Endothelial cell of umbilical vein (primary cell): ENCODE results near the gene SH3PXD2A. TPM values are rescaled to one million over a fixed set of nuclear protein-coding genes. Genes with fewer than 3 reads are reported as not detected.

Experiments
- BruUV-seq: library from RNA; stranded (reverse); fragments of 400-500 nt; replicated peaks from 2 replicates; lab custom pipeline; 2021; lab: Mats Ljungman, UMichigan
- CTCF ChIA-PET: fragments of 300-600, 350-600 bp; sonication (Branson Sonifier 250); formaldehyde crosslinking; loops from one replicate; lab custom pipeline; 2021; ENCODE audit warnings: antibody characterized with exemption, inconsistent platforms; lab: Charles Lee
- POLR2A ChIA-PET: fragments of 300-600, 350-600 bp; sonication (Branson Sonifier 250); formaldehyde crosslinking; loops from one replicate; lab custom pipeline; 2021; ENCODE audit warnings: antibody characterized with exemption, inconsistent platforms; lab: Charles Lee
- DNase-seq: peaks from one replicate; pipeline ENCODE4 v3.0.0-alpha.2; 2011; ENCODE audit warnings: low read depth, low spot score
- FAIRE-seq: peaks from 2 replicates; lab custom pipeline; 2011; peaks lifted over from hg19 to GRCh38; lab: Jason Lieb, UNC
- H2AFZ ChIP-seq: 2 replicates; pipeline ENCODE4 v1.6.0; 2012; ENCODE audit warnings: low read depth, low read length, control low read depth, inconsistent platforms
- H3K27ac ChIP-seq: 2 replicates; pipeline ENCODE4 v1.5.1; 2011; ENCODE audit warnings: low read depth, mild to moderate bottlenecking, control low read depth, low read length, moderate library complexity; ENCODE audit not compliant: insufficient read depth
- H3K27me3 ChIP-seq, 2 experiments: 2 replicates each; pipeline versions ENCODE4 v1.6.0 to v1.6.1; 2011; ENCODE audit warnings: low read length in 2 of 2, mixed read lengths in 1 of 2; ENCODE audit not compliant: control insufficient read depth in 2 of 2, insufficient read depth in 2 of 2
- H3K36me3 ChIP-seq, 2 experiments: 2 replicates in 1 of 2; 3 replicates in 1 of 2; pipeline ENCODE4 v1.5.1; 2011; ENCODE audit warnings: low read length in 2 of 2, mild to moderate bottlenecking in 1 of 2, moderate library complexity in 1 of 2; ENCODE audit not compliant: control insufficient read depth in 2 of 2, insufficient read depth in 2 of 2; ENCODE audit errors: extremely low read depth in 1 of 2
- H3K4me1 ChIP-seq: 3 replicates; pipeline ENCODE4 v1.5.1; 2011; ENCODE audit warnings: mild to moderate bottlenecking, low read length; ENCODE audit not compliant: control insufficient read depth, insufficient read depth; ENCODE audit errors: extremely low read depth
- H3K4me2 ChIP-seq: 2 replicates; pipeline ENCODE4 v1.6.1; 2011; ENCODE audit warnings: low read length, control low read depth, mixed read lengths; ENCODE audit not compliant: insufficient read depth
- H3K4me3 ChIP-seq, 3 experiments: fragments of 200-600 bp in 1 of 3; sonication (generic), shearing (Covaris generic) in 1 of 3; replicated peaks in 1 of 3; 2 replicates each; pipeline ENCODE4 v1.5.1; 2011 to 2016; ENCODE audit warnings: control low read depth in 3 of 3, low read length in 3 of 3, mild to moderate bottlenecking in 2 of 3, inconsistent platforms in 1 of 3, low read depth in 1 of 3, moderate library complexity in 1 of 3; ENCODE audit not compliant: insufficient read depth in 1 of 3
- H3K79me2 ChIP-seq: 2 replicates; pipeline ENCODE4 v1.6.0; 2012; ENCODE audit warnings: low read length, inconsistent platforms; ENCODE audit not compliant: control insufficient read depth, insufficient read depth
- H3K9ac ChIP-seq: replicated peaks from 2 replicates; pipeline ENCODE3; 2011; ENCODE audit warnings: low read length, control low read depth; ENCODE audit not compliant: insufficient read depth; ENCODE audit errors: extremely low read depth
- H3K9me1 ChIP-seq: replicated peaks from 3 replicates; pipeline ENCODE4 v1.6.0; 2011; ENCODE audit warnings: mild to moderate bottlenecking, low read length; ENCODE audit not compliant: control insufficient read depth, insufficient read depth; ENCODE audit errors: extremely low read depth
- H3K9me3 ChIP-seq: replicated peaks from 2 replicates; pipeline ENCODE4 v1.5.1; 2012; ENCODE audit warnings: low read length, inconsistent platforms; ENCODE audit not compliant: control insufficient read depth, insufficient read depth
- H4K20me1 ChIP-seq: replicated peaks from 2 replicates; pipeline ENCODE3; 2011; ENCODE audit warnings: mild to moderate bottlenecking, low read length; ENCODE audit not compliant: control insufficient read depth, insufficient read depth; ENCODE audit errors: extremely low read depth
- CTCF ChIP-seq, 2 donors: IDR thresholded peaks; 1 replicate in 1 of 2; 2 replicates in 1 of 2; pipeline ENCODE4 v1.5.1; 2011; ENCODE audit warnings: low read length in 2 of 2, mild to moderate bottlenecking in 2 of 2, moderate library complexity in 2 of 2, control low read depth in 1 of 2, inconsistent platforms in 1 of 2, low read depth in 1 of 2; ENCODE audit not compliant: insufficient read depth in 1 of 2; ENCODE audit errors: extremely low read depth in 1 of 2
- EZH2 ChIP-seq: IDR thresholded peaks from 2 replicates; pipeline ENCODE4 v1.6.1; 2012; ENCODE audit warnings: borderline replicate concordance, low read depth, mild to moderate bottlenecking, moderate library complexity, low read length, inconsistent platforms; ENCODE audit not compliant: severe bottlenecking
- FOS ChIP-seq: IDR thresholded peaks from 2 replicates; pipeline ENCODE4 v1.6.1; 2011; ENCODE audit warnings: mild to moderate bottlenecking, low read length, moderate library complexity, borderline replicate concordance; ENCODE audit not compliant: insufficient read depth
- GATA2 ChIP-seq: IDR thresholded peaks from 2 replicates; pipeline ENCODE4 v1.7.0; 2011; ENCODE audit warnings: low read depth, mild to moderate bottlenecking, moderate library complexity, mixed read lengths, low read length; ENCODE audit not compliant: insufficient read length, insufficient read depth
- JUN ChIP-seq: IDR thresholded peaks from 2 replicates; pipeline ENCODE4 v1.6.1; 2011; ENCODE audit warnings: borderline replicate concordance, low read depth; ENCODE audit not compliant: insufficient read length, insufficient read depth
- MAX ChIP-seq: IDR thresholded peaks from 2 replicates; pipeline ENCODE4 v1.6.1; 2011; ENCODE audit not compliant: insufficient read depth, insufficient read length
- MYC ChIP-seq: IDR thresholded peaks from one replicate; pipeline ENCODE4 v1.6.1; 2011; ENCODE audit warnings: mild to moderate bottlenecking, low read depth, low read length
- POLR2A ChIP-seq: IDR thresholded peaks from 2 replicates; pipeline ENCODE4 v1.6.1; 2012; ENCODE audit warnings: low read depth, mild to moderate bottlenecking, control low read depth, low read length
- POLR2AphosphoS5 ChIP-seq: IDR thresholded peaks from 2 replicates; pipeline ENCODE4 v1.6.1; 2012; ENCODE audit warnings: low read depth, mild to moderate bottlenecking, control low read depth, low read length, moderate library complexity; ENCODE audit not compliant: insufficient read depth
- dilution Hi-C: fragments of 300-500 bp; cut with MboI; formaldehyde crosslinking; loops from one replicate; pipeline ENCODE4 v1.15.0; 2019; ENCODE audit warnings: low sequenced_read_pairs; ENCODE audit not compliant: extremely low pct_ligation_motif_present
- intact Hi-C: fragments of 100-400 bp; cut with micrococcal nuclease; formaldehyde crosslinking; loops from one replicate; pipeline ENCODE4 v1.10.0; 2022
- polyA plus RNA-seq, 4 experiments: library from polyadenylated mRNA; depleted of rRNA in 3 of 4; stranded (reverse) in 3 of 4; unstranded in 1 of 4; fragments of >200 nt; gene quantifications; 2 replicates each; pipeline versions ENCODE4 v1.2.1 to v1.2.3, GENCODE V29; 2011 to 2012; ENCODE audit warnings: missing spikeins in 1 of 4
- total RNA-seq: library from RNA; stranded (reverse); gene quantifications from 2 replicates; pipeline ENCODE4 v1.2.3, GENCODE V29; 2021

The SH3PXD2A gene
- total and polyA plus RNA-seq, 2 donors (not counting 3 experiments of a cell fraction or from before 2014, with no cell fraction given) = 1.4 to 5.1 TPM

- dilution Hi-C loops = no loop called here
- Histone ChIP-seq H3K9ac (no peak overlapping the region), H2AFZ (no peak overlapping the region), H3K4me2 (no peak overlapping the region), H3K27ac (no peak overlapping the region), H3K79me2 (peaks cover 2% of the 10 kb centered on the region), H3K4me3 (no peak overlapping the region), H3K9me1 (no peaks in the 10 kb centered on the region), H4K20me1 (no peaks in the 10 kb centered on the region), H3K36me3 (no peaks in the 10 kb centered on the region), H3K9me3 (no peaks in the 10 kb centered on the region), H3K4me1 (peaks cover 15% of the 10 kb centered on the region), H3K27me3 (peaks cover 0 to 2% of the 10 kb centered on the region in 2 experiments)
- TF ChIP-seq POLR2AphosphoS5 = no peak
- no peak for TF ChIP-seq EZH2
- no peak for TF ChIP-seq GATA2
- TF ChIP-seq CTCF (IDR thresholded peaks at IDR 0.05; ENCODE audit: extremely low read depth in 1 of 2, insufficient read depth in 1 of 2, low read depth in 1 of 2, low read length in 2 of 2) = no peak
- no peak for TF ChIP-seq JUN
- TF ChIP-seq POLR2A = no peak
- no peak for TF ChIP-seq MYC
- TF ChIP-seq MAX = no peak
- no peak for TF ChIP-seq FOS
- BruUV-seq = no TSS peak
- FAIRE-seq (no peak), DNase-seq (no peak)
- ChIA-PET CTCF (no interaction called here), POLR2A (no interaction called here)
- intact Hi-C loops = no loop called here
Observed at GRCh38 chr10:103816431-103816830, 38.9 kb downstream of the SH3PXD2A start.
